Suprapubic skin (tissue), 4 donors: ENCODE results near the gene SLC2A9.

ENCODE experiments used
- CTCF ChIP-seq, 2 donors: fragments of 200-600 bp in 1 of 2; fragments of 450-650 bp in 1 of 2; sonication (generic) in 1 of 2; IDR thresholded peaks; one replicate each; pipeline ENCODE4 v1.5.1; 2016 to 2019; ENCODE audit warnings: antibody characterized with exemption in 2 of 2, mild to moderate bottlenecking in 1 of 2, moderate library complexity in 1 of 2
- EP300 ChIP-seq: sonication (generic); formaldehyde crosslinking; IDR thresholded peaks from one replicate; pipeline ENCODE4 v1.6.1; 2017; ENCODE audit warnings: antibody characterized with exemption
- POLR2A ChIP-seq, 2 donors: fragments of 450-650 bp; IDR thresholded peaks; one replicate each; pipeline ENCODE4 v1.6.1; 2017; ENCODE audit warnings: antibody characterized with exemption in 2 of 2, mild to moderate bottlenecking in 2 of 2, moderate library complexity in 2 of 2
- POLR2AphosphoS5 ChIP-seq, 3 donors: sonication (generic); formaldehyde crosslinking; IDR thresholded peaks; one replicate each; pipeline ENCODE4 v1.6.1; 2017; ENCODE audit warnings: antibody characterized with exemption in 3 of 3

GRCh38 chr4:9932771-9933170 lies 88.5 kb downstream of the SLC2A9 start:
- no peak for TF ChIP-seq CTCF (IDR thresholded peaks at IDR 0.05)
- no peak for TF ChIP-seq POLR2A (IDR thresholded peaks at IDR 0.05)
- no peak for TF ChIP-seq POLR2AphosphoS5 (IDR thresholded peaks at IDR 0.05)
- TF ChIP-seq EP300, result no peak
